SIG-M5 (cell line): ENCODE results near the gene CASZ1.

Experiments
- DNase-seq: peaks from one replicate; lab custom pipeline; 2025; lab: John Stamatoyannopoulos, UW

CASZ1 gene

GRCh38 chr1:10724948-10725847 lies 71.2 kb downstream of the CASZ1 start:
- DNase-seq: no peak

- no peak for DNase-seq
These were observed 71.9 kb downstream of the CASZ1 start for GRCh38 chr1:10724511-10724910.

- no peak for DNase-seq
These were observed 72.4 kb downstream of the CASZ1 start for GRCh38 chr1:10724052-10724494.

- no peak for DNase-seq
These were observed 73.1 kb downstream of the CASZ1 start for GRCh38 chr1:10723317-10723716.

GRCh38 chr1:10722803-10723202 lies 73.6 kb downstream of the CASZ1 start:
- DNase-seq: no peak

- DNase-seq: no peak
These were observed 74.8 kb downstream of the CASZ1 start for GRCh38 chr1:10721381-10722321.

GRCh38 chr1:10720635-10721034 lies 75.8 kb downstream of the CASZ1 start:
- DNase-seq: no peak

GRCh38 chr1:10718083-10718415 lies 78.4 kb downstream of the CASZ1 start:
- no peak for DNase-seq

GRCh38 chr1:10717296-10718082 lies 79.0 kb downstream of the CASZ1 start:
- DNase-seq: no peak

- no peak for DNase-seq
These were observed 79.6 kb downstream of the CASZ1 start for GRCh38 chr1:10716840-10717239.

- DNase-seq: no peak
These were observed 81.9 kb downstream of the CASZ1 start for GRCh38 chr1:10714337-10715114.

GRCh38 chr1:10713614-10714013 lies 82.8 kb downstream of the CASZ1 start:
- no peak for DNase-seq

- DNase-seq: no peak
These were observed 83.7 kb downstream of the CASZ1 start for GRCh38 chr1:10712568-10713362.

GRCh38 chr1:10710489-10710888 lies 86.0 kb downstream of the CASZ1 start:
- DNase-seq: no peak

GRCh38 chr1:10709646-10710045 lies 86.8 kb downstream of the CASZ1 start:
- DNase-seq: no peak

GRCh38 chr1:10709165-10709564 lies 87.3 kb downstream of the CASZ1 start:
- DNase-seq: no peak

GRCh38 chr1:10708757-10709156 lies 87.7 kb downstream of the CASZ1 start:
- no peak for DNase-seq

- DNase-seq: no peak
These were observed 89.2 kb downstream of the CASZ1 start for GRCh38 chr1:10707208-10707607.

GRCh38 chr1:10706376-10706913 lies 90.0 kb downstream of the CASZ1 start:
- DNase-seq: no peak

- no peak for DNase-seq
These were observed 90.5 kb downstream of the CASZ1 start for GRCh38 chr1:10705953-10706352.
